GM23248 (cell line): ENCODE data around the gene SEZ6.

Source experiments
- EZH2 ChIP-seq: fragments of 200-600 bp; sonication (generic); IDR thresholded peaks from 2 replicates; pipeline ENCODE4 v1.6.1; 2018; ENCODE audit warnings: antibody characterized with exemption, mild to moderate bottlenecking; ENCODE audit not compliant: insufficient read depth, poor library complexity, severe bottlenecking
- EZH2phosphoT487 ChIP-seq: fragments of 200-600 bp; sonication (generic); IDR thresholded peaks from 2 replicates; pipeline ENCODE4 v1.6.1; 2018; ENCODE audit warnings: antibody characterized with exemption, moderate library complexity, mild to moderate bottlenecking, low read depth; ENCODE audit not compliant: insufficient read depth

- TF ChIP-seq EZH2phosphoT487 = no peak
- TF ChIP-seq EZH2 = no peak
These were observed 23.6 kb downstream of the SEZ6 start for GRCh38 chr17:28982131-28982793.
